Measurements from ENCODE around the gene RNF115. TPM values are rescaled to one million over a fixed set of nuclear protein-coding genes. Genes with fewer than 3 reads are reported as not detected.

Gene RNF115
- total RNA-seq, 1 experiment from 2014 or later = 9.5 TPM

GRCh38 chr1:145688924-145689323 is 135.0 kb downstream of the RNF115 start (continued):
- no peak for TF ChIP-seq EZH2 (IDR thresholded peaks at IDR 0.05)
- no peak for TF ChIP-seq MAX (IDR thresholded peaks at IDR 0.05)
- TF ChIP-seq, protein P1, sequence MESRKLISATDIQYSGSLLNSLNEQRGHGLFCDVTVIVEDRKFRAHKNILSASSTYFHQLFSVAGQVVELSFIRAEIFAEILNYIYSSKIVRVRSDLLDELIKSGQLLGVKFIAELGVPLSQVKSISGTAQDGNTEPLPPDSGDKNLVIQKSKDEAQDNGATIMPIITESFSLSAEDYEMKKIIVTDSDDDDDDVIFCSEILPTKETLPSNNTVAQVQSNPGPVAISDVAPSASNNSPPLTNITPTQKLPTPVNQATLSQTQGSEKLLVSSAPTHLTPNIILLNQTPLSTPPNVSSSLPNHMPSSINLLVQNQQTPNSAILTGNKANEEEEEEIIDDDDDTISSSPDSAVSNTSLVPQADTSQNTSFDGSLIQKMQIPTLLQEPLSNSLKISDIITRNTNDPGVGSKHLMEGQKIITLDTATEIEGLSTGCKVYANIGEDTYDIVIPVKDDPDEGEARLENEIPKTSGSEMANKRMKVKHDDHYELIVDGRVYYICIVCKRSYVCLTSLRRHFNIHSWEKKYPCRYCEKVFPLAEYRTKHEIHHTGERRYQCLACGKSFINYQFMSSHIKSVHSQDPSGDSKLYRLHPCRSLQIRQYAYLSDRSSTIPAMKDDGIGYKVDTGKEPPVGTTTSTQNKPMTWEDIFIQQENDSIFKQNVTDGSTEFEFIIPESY (IDR thresholded peaks at IDR 0.05; ENCODE audit: extremely low read depth, insufficient replicate concordance, low read length) = no peak

Small RNA genes within 50 kb of the gene (microRNA-seq; reads per million reads assigned to microRNA genes)
- not detected for gene MIR6736 (ENCODE audit: borderline number of aligned reads)

Other genes with a start within 250 kb of the RNF115 start
- gene GPR89A, start 216.1 kb downstream of the RNF115 start, total RNA-seq (2021; ENCODE audit: unreplicated experiment) = 19.5 TPM
- gene PDZK1, start 116.7 kb downstream of the RNF115 start, total RNA-seq (2021; ENCODE audit: unreplicated experiment) = 0.27 TPM
- gene CD160, start 104.6 kb downstream of the RNF115 start, total RNA-seq (2021; ENCODE audit: unreplicated experiment) = not detected
- 25.4 TPM for gene POLR3C, start 105 bp upstream of the RNF115 start, total RNA-seq (2021; ENCODE audit: unreplicated experiment)
- 1.8 TPM for gene NUDT17, start 21.5 kb upstream of the RNF115 start, total RNA-seq (2021; ENCODE audit: unreplicated experiment)
- 31.2 TPM for gene PIAS3, start 35.0 kb upstream of the RNF115 start, total RNA-seq (2021; ENCODE audit: unreplicated experiment)
- gene ANKRD35, start 61.8 kb upstream of the RNF115 start, total RNA-seq (2021; ENCODE audit: unreplicated experiment) = not detected
- 0.86 TPM for gene ITGA10, start 86.0 kb upstream of the RNF115 start, total RNA-seq (2021; ENCODE audit: unreplicated experiment)
- 20.9 TPM for gene PEX11B, start 94.6 kb upstream of the RNF115 start, total RNA-seq (2021; ENCODE audit: unreplicated experiment)
- 195 TPM for gene RBM8A, start 103.4 kb upstream of the RNF115 start, total RNA-seq (2021; ENCODE audit: unreplicated experiment)
- gene LIX1L, start 133.9 kb upstream of the RNF115 start, total RNA-seq (2021; ENCODE audit: unreplicated experiment) = 12.4 TPM
- 1.1 TPM for gene ANKRD34A, start 140.5 kb upstream of the RNF115 start, total RNA-seq (2021; ENCODE audit: unreplicated experiment)
- 17.9 TPM for gene POLR3GL, start 140.6 kb upstream of the RNF115 start, total RNA-seq (2021; ENCODE audit: unreplicated experiment)
- gene TXNIP, start 172.5 kb upstream of the RNF115 start, total RNA-seq (2021; ENCODE audit: unreplicated experiment) = 2.5 TPM
- not detected for gene HJV, start 197.6 kb upstream of the RNF115 start, total RNA-seq (2021; ENCODE audit: unreplicated experiment)

Data from HCT116 (cell line).